Transverse colon (tissue), 4 donors: ENCODE data around the gene MEN1. TPM values are rescaled to one million over a fixed set of nuclear protein-coding genes. Genes with fewer than 3 reads are reported as not detected.

Source experiments
- DNase-seq: peaks from one replicate; pipeline ENCODE4 v3.0.0-alpha.2; 2019
- H3K27ac ChIP-seq, 4 donors: fragments of 200-600 bp; sonication (generic); 2 replicates each; pipeline ENCODE4 v1.5.1; 2016 to 2018; ENCODE audit warnings: inconsistent platforms in 4 of 4
- H3K27me3 ChIP-seq: fragments of 200-600 bp; sonication (generic); 2 replicates; pipeline ENCODE4 v1.5.1; 2017; ENCODE audit warnings: inconsistent platforms
- H3K36me3 ChIP-seq, 4 donors: fragments of 200-600 bp; sonication (generic); 2 replicates each; pipeline ENCODE4 v1.5.1; 2017 to 2019; ENCODE audit warnings: inconsistent platforms in 4 of 4
- H3K4me1 ChIP-seq, 4 donors: fragments of 200-600 bp; sonication (generic); 2 replicates each; pipeline ENCODE4 v1.5.1; 2017 to 2020; ENCODE audit warnings: inconsistent platforms in 4 of 4
- H3K4me3 ChIP-seq, 4 donors: fragments of 200-600 bp; sonication (generic); 1 replicate in 1 of 4; 2 replicates in 3 of 4; pipeline versions ENCODE4 v1.5.1 to v1.6.1; 2017 to 2019; ENCODE audit warnings: inconsistent platforms in 4 of 4
- H3K9me3 ChIP-seq, 2 donors: fragments of 200-600 bp; sonication (generic); 2 replicates each; pipeline ENCODE4 v1.5.1; 2017 to 2019; ENCODE audit warnings: inconsistent platforms in 2 of 2
- EP300 ChIP-seq: sonication (generic); formaldehyde crosslinking; IDR thresholded peaks from one replicate; pipeline ENCODE4 v1.6.1; 2017; ENCODE audit warnings: antibody characterized with exemption, low read depth
- POLR2A ChIP-seq: fragments of 450-650 bp; IDR thresholded peaks from one replicate; pipeline ENCODE4 v1.6.1; 2016; ENCODE audit warnings: antibody characterized with exemption, mild to moderate bottlenecking, moderate library complexity
- POLR2AphosphoS5 ChIP-seq, 3 donors: sonication (generic); formaldehyde crosslinking; IDR thresholded peaks; one replicate each; pipeline ENCODE4 v1.6.1; 2016; ENCODE audit warnings: antibody characterized with exemption in 3 of 3
- WGBS, 2 donors: methylation state at CpG; one replicate each; pipeline ENCODE4 v1.1.5; 2018; ENCODE audit warnings: low coverage in 1 of 2; 5-methylcytosine and 5-hydroxymethylcytosine counted together
- in situ Hi-C, 4 donors: fragments of 200-750 bp; cut with MboI; loops; one replicate each; pipeline versions ENCODE4 v1.15.0 to v1.15.1; 2017; ENCODE audit warnings: low sequenced_read_pairs in 3 of 4, low pct_ligation_motif_present in 1 of 4, low pct_unique_long_range_greater_than_20kb in 1 of 4
- intact Hi-C: fragments of 100-400 bp; cut with DNase I; formaldehyde crosslinking; loops from one replicate; pipeline ENCODE4 v1.15.1; 2023; ENCODE audit warnings: low total_unique reads
- total RNA-seq, 4 donors: library from RNA; depleted of rRNA; stranded (reverse); fragments of >200 nt; gene quantifications; one replicate each; pipeline ENCODE4 v1.1.0, GENCODE V29; 2016
- TF ChIP-seq, protein P1 (sequence below), 5 experiments: fragments of 200-600 bp in 3 of 5; fragments of 450-650 bp in 2 of 5; sonication (generic) in 3 of 5; IDR thresholded peaks; 1 replicate in 2 of 5; 2 replicates in 3 of 5; pipeline ENCODE4 v1.5.1; 2016 to 2017; ENCODE audit warnings: antibody characterized with exemption in 5 of 5, inconsistent platforms in 3 of 5, mild to moderate bottlenecking in 2 of 5, moderate library complexity in 1 of 5

Gene MEN1
- total RNA-seq, 4 donors from 2014 or later: 19.5 to 30.3 (median 25.4) TPM

DNA sequence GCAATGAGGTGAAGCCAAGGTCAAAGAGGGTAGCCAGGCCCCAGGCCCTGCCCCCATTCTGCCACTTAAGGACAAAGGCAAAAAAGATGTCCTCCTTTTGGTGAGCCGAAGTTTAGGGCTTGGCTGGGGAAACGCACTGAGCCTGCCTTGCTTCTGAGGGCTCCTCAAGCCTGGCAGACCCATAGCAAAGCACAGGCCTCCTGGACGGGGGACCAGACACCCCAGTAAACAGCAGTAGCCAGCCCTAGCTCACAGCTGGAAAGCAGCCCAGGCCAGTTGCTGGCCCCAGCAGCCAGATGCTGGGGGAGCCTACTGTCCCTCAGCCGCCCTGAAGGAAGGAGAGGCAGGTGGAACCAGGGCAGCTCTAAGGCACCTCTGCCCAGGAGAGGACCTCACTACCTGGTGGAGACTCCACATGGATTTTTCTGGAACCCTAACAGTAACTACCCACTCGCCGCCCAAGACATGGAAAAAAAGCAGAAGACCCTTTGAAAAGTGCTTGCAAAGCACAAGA lies 46.8 kb downstream of the MEN1 start:
- H3K4me3 ChIP-seq: no peak overlapping the region
- intact Hi-C loops (no loop called here), in situ Hi-C loops (no loop called here)
- H3K4me1 ChIP-seq: peaks cover 15 to 61% (median 27%) of the 10 kb centered on the region in 4 donors
- TF ChIP-seq POLR2AphosphoS5 (IDR thresholded peaks at IDR 0.05) (no peak), EP300 (no peak), POLR2A (no peak)
- TF ChIP-seq, protein P1, sequence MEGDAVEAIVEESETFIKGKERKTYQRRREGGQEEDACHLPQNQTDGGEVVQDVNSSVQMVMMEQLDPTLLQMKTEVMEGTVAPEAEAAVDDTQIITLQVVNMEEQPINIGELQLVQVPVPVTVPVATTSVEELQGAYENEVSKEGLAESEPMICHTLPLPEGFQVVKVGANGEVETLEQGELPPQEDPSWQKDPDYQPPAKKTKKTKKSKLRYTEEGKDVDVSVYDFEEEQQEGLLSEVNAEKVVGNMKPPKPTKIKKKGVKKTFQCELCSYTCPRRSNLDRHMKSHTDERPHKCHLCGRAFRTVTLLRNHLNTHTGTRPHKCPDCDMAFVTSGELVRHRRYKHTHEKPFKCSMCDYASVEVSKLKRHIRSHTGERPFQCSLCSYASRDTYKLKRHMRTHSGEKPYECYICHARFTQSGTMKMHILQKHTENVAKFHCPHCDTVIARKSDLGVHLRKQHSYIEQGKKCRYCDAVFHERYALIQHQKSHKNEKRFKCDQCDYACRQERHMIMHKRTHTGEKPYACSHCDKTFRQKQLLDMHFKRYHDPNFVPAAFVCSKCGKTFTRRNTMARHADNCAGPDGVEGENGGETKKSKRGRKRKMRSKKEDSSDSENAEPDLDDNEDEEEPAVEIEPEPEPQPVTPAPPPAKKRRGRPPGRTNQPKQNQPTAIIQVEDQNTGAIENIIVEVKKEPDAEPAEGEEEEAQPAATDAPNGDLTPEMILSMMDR (IDR thresholded peaks at IDR 0.05): no peak
- 81% methylated on average over 6 of the region's 6 CpGs; no CpG with 5 or more reads in 1 of the 2 donors for WGBS, 2 donors
- H3K36me3 ChIP-seq: peaks cover 0 to 48% (median 30%) of the 10 kb centered on the region in 4 donors
- no peak for DNase-seq
- H3K27me3 ChIP-seq: no peaks in the 10 kb centered on the region
- no peaks in the 10 kb centered on the region for H3K9me3 ChIP-seq
- H3K27ac ChIP-seq: peak overlapping the region; percentile 58 to 78 (median 69)

DNA sequence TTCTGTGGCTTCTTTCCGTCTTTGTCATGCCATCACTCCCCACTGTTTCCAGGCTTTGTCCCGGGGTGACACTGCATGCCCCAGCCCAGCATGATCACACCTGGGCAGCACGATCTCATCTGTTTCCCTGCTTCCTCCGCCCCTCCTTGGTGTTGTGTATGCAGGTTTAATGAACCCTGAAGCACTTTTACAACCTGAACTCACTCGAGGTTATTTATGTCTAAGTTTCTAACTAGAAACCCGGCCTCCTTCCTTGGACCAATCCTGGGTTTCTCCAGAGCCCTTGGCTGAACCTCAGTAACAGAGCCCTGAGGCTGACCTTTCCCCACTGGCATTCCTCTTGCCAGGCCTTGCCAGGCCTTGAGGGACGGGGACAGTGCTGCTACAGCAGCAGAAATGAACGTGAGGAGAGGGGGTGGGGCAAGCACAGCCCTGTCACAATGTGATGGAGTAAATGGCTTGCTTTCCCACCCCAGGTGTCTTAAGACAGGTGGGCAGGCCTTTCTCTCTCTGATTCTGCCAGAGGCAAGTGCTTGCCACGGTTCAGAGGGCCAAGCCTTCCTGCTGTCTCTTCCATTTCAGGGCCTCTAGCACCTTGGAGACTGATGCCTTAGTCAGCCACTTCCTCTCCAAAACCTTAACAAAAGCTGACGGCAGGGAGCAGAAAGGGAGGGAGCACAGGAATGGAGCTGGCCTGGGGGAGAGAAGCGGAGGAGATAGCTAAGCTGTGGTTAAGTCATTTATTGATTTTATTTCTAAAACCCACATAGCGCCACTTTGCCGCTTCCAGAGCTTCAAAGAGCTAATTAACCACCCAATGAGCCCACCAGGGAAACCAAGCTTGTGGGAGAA lies 47.5 kb downstream of the MEN1 start:
- Histone ChIP-seq H3K9me3 (no peaks in the 10 kb centered on the region), H3K4me3 (no peak overlapping the region), H3K27me3 (no peaks in the 10 kb centered on the region), H3K27ac (peak overlapping the region; percentile 58 to 78 (median 69)), H3K4me1 (peaks cover 15 to 61% (median 27%) of the 10 kb centered on the region in 4 donors), H3K36me3 (peaks cover 0 to 41% (median 26%) of the 10 kb centered on the region in 4 donors)
- TF ChIP-seq, protein P1 (IDR thresholded peaks at IDR 0.05): no peak
- TF ChIP-seq POLR2A (no peak), EP300 (no peak), POLR2AphosphoS5 (IDR thresholded peaks at IDR 0.05) (no peak)
- WGBS, 2 donors: 41 to 50% methylated on average over 11 to 13 of the region's 13 CpGs
- no peak for DNase-seq
- in situ Hi-C loops: no loop called here
- intact Hi-C loops: no loop called here

DNA sequence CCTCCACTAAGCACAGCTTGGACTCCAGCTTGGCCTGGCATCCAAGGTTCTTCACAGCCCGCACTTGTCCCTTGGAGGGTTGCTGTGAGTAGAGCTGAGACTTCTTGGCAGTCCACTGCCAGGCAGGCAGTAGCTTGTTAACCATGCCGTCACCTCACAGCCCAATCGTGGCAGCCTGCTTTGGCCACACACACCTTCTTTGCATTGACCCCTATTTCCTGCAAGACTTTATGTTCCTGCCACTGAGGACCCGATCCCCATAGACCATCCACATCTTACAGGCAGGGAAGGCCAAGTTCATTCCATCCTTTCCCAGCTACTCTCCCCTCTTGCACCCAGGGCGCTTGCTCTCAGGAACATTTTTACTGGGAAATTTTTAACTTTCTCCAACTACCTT lies 48.1 kb downstream of the MEN1 start:
- WGBS, 2 donors: 73 to 74% methylated on average over 2 to 5 of the region's 5 CpGs
- intact Hi-C loops (no loop called here), in situ Hi-C loops (no loop called here)
- Histone ChIP-seq H3K27ac (peak overlapping the region; percentile 58 to 78 (median 69)), H3K9me3 (no peaks in the 10 kb centered on the region), H3K4me3 (no peak overlapping the region), H3K27me3 (no peaks in the 10 kb centered on the region), H3K36me3 (peaks cover 0 to 36% (median 21%) of the 10 kb centered on the region in 4 donors), H3K4me1 (peaks cover 15 to 61% (median 27%) of the 10 kb centered on the region in 4 donors)
- TF ChIP-seq POLR2AphosphoS5 (IDR thresholded peaks at IDR 0.05) (peak in 2 of 3 donors; percentile 2 to 18), EP300 (no peak)
- no peak for DNase-seq

DNA sequence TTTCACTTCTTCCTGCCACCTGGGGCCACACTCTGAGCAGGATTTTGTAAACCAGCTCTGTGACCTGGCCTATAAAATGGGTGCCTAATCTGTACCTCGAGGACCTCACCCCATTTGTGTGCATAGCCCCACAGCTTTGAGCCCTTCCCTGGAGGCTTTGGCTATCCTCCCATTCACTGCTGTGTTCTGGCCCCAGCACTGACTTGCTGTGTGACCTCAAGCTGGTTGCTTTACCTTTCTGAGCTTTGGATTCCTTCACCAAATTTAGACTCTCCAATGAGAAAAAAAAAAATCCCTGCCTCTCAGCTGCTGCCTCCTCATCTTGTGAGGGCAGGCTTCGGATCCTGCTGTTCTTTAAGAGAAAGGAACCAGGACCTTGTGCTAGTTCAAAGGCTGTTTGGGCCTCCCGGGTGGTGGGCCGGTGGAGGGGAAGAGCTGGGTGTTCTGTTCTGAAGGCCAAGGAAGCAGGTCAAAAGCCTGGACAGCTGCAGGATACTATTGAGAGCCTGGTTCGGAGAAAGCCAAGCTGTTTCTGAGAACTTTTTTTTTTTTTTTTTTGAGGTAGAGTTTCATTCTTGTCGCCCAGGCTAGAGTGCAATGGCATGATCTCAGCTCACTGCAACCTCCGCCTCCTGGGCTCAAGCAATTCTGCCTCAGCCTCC lies 49.5 kb downstream of the MEN1 start:
- peaks cover 15 to 61% (median 27%) of the 10 kb centered on the region in 4 donors for H3K4me1 ChIP-seq
- H3K27ac ChIP-seq: peak overlapping the region; percentile 23 to 78 (median 73)
- no peak overlapping the region for H3K4me3 ChIP-seq
- intact Hi-C loops (no loop called here), in situ Hi-C loops (no loop called here)
- peaks cover 0 to 23% (median 11%) of the 10 kb centered on the region in 4 donors for H3K36me3 ChIP-seq
- TF ChIP-seq POLR2AphosphoS5 (IDR thresholded peaks at IDR 0.05) (no peak), POLR2A (peak; percentile 18)
- TF ChIP-seq, protein P1 (IDR thresholded peaks at IDR 0.05): no peak
- H3K27me3 ChIP-seq: no peaks in the 10 kb centered on the region
- no peak for DNase-seq
- no peaks in the 10 kb centered on the region for H3K9me3 ChIP-seq
- 56 to 57% methylated on average over 6 to 7 of the region's 7 CpGs for WGBS, 2 donors
